ENCODE data around the gene SNTG2.

- no peak for TF ChIP-seq POLR2A (IDR thresholded peaks at IDR 0.05; ENCODE audit: low read length)
- no peak for TF ChIP-seq GATA1 (IDR thresholded peaks at IDR 0.05; ENCODE audit: low read depth, low read length)
Measured at GRCh38 chr2:910698-911097, 40.0 kb upstream of the SNTG2 start.

Measured in erythroblast (primary cell).